ENCODE measurements around the gene SLC7A8. TPM values are rescaled to one million over a fixed set of nuclear protein-coding genes. Genes with fewer than 3 reads are reported as not detected.
A peak's percentile ranks its signal among the peaks of the same experiment; 100 is the strongest.

SLC7A8 gene
- total RNA-seq, 1 experiment from 2014 or later = 77.9 TPM

DNA sequence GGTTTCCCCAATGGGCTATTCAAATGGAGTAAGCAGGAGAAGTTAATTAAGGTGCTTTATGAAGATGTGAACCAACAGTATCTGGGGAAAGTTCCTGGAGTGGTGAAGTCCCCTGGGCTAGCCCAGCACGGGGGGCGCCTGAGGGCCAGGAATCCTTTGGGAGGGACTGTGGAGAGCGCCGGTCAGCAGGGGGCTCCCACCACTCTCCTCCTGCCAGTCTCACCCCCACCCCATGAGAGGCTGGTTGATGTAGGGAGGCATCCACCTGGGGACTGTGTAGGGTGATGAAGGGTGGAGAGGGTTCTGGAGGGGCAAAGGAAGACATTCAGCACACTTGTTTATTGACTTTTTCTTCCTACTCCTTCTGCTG lies 68.8 kb downstream of the SLC7A8 start:
- Histone ChIP-seq H3K56ac (ENCODE audit: insufficient read length, low read depth, low read length) (no peak overlapping the region), H2BK15ac (ENCODE audit: low read depth, low read length) (no peak overlapping the region), H2AFZ (ENCODE audit: low read length) (no peak overlapping the region), H3T11ph (ENCODE audit: low read length) (no peak overlapping the region), H4K5ac (ENCODE audit: insufficient read length, low read depth, low read length) (no peak overlapping the region), H4K8ac (replicated peaks; ENCODE audit: insufficient read length, low read depth, low read length) (no peak overlapping the region), H2BK120ac (ENCODE audit: low read depth, low read length, poor library complexity, severe bottlenecking) (no peak overlapping the region), H2BK20ac (ENCODE audit: low read depth, low read length, poor library complexity, severe bottlenecking) (no peak overlapping the region), H3K4me1 (ENCODE audit: insufficient read depth, low read length) (peaks cover 2% of the 10 kb centered on the region; the same call in 1 of the 2 replicates), H3K27me3 (ENCODE audit: insufficient read depth, low read length) (no peaks in the 10 kb centered on the region), H2AK5ac (ENCODE audit: insufficient read length, low read length) (no peak overlapping the region), H3K9me3 (ENCODE audit: control insufficient read depth, low read depth, low read length) (no peaks in the 10 kb centered on the region), H2BK12ac (ENCODE audit: insufficient read length, low read depth, low read length) (no peak overlapping the region), H3K18ac (ENCODE audit: insufficient read length, low read depth, low read length) (no peak overlapping the region), H3K23me2 (ENCODE audit: insufficient read length, low read depth, low read length, poor library complexity, severe bottlenecking) (no peaks in the 10 kb centered on the region), H3K27ac (ENCODE audit: insufficient read length, low read depth, low read length) (no peak overlapping the region), H3K79me1 (ENCODE audit: insufficient read depth, low read depth, low read length, poor library complexity, severe bottlenecking) (no peaks in the 10 kb centered on the region), H4K91ac (ENCODE audit: insufficient read length, low read depth, low read length) (no peak overlapping the region), H2BK5ac (ENCODE audit: insufficient read length, low read length) (no peak overlapping the region), H3K14ac (ENCODE audit: insufficient read depth, low read length) (no peak overlapping the region), H3K4me2 (ENCODE audit: insufficient read depth, insufficient read length, low read length) (no peak overlapping the region), H3K79me2 (ENCODE audit: insufficient read depth, low read length) (no peaks in the 10 kb centered on the region), H3K9ac (ENCODE audit: extremely low read depth, insufficient read length, low read length) (no peak overlapping the region), H4K20me1 (ENCODE audit: control insufficient read depth, insufficient read depth, insufficient read length) (no peaks in the 10 kb centered on the region), H3K4ac (ENCODE audit: low read depth, low read length) (no peak overlapping the region), H3K23ac (ENCODE audit: insufficient read length, low read depth, low read length) (no peak overlapping the region)
- no peaks in the 10 kb centered on the region for H3K9me3 Mint-ChIP-seq
- peaks cover 27 to 33% of the 10 kb centered on the region in 2 experiments for H3K4me1 Mint-ChIP-seq
- H3K36me3 Mint-ChIP-seq (ENCODE audit: insufficient read depth in 1 of 3, low read depth in 3 of 3) = no peaks in the 10 kb centered on the region; a peak in 1 of 7 replicates
- peak overlapping the region in 1 of 2 experiments; percentile 41; a peak in 2 of 5 replicates for H3K4me3 Mint-ChIP-seq
- WGBS (ENCODE audit: extremely low coverage, insufficient read length, low lambda C conversion rate) = no CpG with 5 or more reads among the region's 4 CpGs
- no peak overlapping the region for H3K27ac Mint-ChIP-seq
- no peak for DNase-seq
- TF ChIP-seq, protein P1, sequence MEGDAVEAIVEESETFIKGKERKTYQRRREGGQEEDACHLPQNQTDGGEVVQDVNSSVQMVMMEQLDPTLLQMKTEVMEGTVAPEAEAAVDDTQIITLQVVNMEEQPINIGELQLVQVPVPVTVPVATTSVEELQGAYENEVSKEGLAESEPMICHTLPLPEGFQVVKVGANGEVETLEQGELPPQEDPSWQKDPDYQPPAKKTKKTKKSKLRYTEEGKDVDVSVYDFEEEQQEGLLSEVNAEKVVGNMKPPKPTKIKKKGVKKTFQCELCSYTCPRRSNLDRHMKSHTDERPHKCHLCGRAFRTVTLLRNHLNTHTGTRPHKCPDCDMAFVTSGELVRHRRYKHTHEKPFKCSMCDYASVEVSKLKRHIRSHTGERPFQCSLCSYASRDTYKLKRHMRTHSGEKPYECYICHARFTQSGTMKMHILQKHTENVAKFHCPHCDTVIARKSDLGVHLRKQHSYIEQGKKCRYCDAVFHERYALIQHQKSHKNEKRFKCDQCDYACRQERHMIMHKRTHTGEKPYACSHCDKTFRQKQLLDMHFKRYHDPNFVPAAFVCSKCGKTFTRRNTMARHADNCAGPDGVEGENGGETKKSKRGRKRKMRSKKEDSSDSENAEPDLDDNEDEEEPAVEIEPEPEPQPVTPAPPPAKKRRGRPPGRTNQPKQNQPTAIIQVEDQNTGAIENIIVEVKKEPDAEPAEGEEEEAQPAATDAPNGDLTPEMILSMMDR (conservative IDR thresholded peaks at IDR 0.05) = no peak
- peaks cover 28% of the 10 kb centered on the region for H3K27me3 Mint-ChIP-seq (ENCODE audit: low read depth)

Data from H9 (cell line).